Measurements from ENCODE around the gene TNS1.

The TNS1 gene

DNA sequence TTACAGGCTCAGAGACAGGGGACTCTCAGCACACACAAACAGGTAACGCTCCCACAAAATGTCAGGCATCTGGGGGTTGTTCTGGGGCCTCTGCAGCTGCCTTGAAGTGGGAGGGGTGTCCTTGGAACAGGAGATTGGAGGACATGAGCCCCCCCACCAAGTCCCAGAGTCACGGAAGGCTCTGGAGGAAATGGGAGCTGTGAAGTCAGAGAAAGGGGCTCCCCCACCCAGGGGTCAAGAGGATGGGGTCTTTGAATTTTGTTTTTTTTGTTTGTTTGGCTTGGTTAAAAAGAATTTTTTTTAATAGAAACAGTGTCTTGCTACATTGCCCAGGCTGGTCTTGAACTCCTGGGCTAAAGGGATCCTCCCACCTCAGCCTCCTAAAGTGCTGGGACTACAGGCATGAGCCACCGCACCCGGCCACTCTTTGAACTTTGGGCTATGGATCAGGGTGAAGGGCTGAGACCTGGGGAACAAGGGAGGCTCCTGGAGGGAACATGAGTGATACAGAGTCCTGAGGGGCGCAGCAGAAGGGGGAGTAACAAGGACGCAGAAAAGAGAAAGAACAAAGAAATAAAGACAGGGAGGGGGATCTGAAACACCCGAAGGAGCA lies 46.8 kb downstream of the TNS1 start:
- DNase-seq: no peak

DNA sequence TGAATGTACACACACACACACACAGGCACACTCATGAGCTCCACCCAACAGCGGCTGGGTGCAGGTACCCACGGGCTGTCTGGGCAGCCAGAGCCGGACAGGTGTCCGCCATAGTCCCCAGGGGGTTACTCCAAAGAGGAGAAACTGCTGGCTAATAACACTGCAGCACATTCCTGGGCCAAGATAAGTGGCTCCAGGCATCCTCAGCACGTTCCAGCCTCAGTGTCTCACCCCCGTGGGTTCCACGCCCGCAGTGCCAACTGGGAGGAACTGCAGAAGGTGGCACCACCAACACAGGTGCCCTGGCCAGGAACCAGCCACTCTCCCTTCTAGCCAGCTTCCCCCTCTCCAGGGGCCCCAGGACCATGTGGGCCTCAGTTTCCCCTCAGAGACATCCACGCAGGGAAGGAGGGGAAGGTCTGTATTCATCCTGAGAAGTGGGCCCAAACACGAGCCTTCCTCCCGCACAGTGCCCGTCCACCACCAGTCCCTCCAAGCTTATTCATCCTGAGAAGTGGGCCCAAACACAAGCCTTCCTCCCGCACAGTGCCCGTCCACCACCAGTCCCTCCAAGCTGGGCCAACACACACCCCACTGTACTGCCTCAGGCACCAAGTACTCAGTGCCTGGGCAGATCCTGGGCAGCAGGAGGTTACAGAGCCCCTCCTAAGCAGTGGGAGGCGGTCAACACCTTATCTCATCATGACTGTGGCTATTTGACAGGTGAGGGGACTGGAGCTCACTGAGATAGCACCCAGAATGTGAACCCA lies 47.6 kb downstream of the TNS1 start:
- no peak for DNase-seq

DNA sequence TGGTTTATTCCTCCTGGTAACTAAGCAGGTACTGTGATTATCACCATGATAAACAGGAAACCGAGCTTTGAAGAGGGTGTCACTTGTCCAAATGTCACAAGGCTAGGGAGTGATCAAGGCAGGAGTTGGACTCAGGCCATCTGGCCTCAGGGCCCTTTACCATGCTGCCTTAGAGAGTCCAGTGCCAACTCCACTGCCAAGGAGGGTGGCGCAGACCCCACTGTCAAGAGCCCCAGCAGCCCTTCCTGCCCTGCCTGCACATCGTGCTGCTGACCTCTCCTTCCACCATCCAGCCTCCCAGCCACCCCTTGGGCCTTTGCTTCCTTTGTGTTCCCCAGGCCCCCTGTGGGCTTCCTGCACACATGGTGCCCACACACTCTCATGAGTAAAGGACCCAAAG lies 48.3 kb downstream of the TNS1 start:
- DNase-seq: no peak

DNA sequence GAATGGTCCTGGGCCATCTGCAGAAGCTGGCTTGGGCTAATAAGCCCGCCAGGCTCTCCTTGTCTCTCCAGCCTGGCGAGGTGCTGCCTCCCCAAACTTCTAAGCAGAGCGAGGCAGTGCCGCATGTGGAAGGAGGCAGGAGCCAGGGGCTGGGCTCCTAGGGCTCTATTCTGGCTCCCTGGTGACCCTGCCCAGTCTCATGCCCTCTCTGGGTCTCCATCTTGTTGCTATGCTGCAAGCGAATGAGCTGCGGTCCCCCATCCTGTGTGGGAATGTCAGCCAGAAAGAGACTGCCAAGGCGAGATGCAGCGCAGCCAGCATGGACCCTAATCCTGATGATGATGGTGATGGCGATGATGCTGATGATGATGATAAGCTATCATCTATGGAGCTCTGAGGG lies 48.7 kb downstream of the TNS1 start:
- DNase-seq: no peak

DNA sequence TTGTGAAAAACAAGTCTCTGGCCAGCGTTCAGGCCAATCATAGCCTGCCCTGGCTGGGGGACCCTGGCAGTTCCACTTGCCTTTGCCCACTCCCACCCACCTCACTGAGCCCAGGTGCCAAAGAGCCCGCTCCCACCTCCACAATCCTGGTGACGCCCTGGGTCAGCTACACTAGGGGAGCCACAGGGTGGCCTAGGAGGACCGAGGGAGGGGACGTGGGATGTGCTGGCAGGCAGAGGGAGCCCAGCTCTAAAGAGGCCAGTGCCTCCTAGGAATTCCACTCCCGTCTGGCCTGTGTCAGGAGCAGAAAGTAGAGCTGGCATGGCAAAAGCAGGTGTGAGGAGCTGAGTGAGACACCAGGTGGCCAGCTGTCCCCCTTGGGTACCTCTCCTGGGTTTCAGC lies 49.3 kb downstream of the TNS1 start:
- DNase-seq: no peak

DNA sequence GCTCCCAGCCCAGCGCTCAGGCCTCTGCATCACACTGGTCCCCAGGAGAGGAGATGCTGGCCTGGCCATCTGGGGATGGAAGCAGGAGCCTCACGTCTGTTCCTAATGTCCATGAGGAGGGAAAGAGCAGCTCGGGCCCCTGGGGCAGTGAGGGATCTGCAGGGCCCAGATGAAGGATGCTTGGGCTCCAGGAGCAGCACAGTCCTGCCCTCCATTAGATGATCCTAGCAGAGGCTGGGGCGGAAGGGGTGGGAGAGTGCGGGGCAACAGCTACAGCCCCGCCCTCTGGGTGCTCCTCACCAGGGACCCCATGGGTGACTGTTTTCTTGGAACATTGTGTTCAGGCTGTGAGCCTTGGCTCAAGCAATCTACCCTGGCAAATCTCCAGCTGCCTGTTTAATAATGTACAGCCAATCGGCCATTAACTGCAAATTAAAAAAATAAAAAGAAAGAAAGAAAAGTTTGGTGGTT lies 49.7 kb downstream of the TNS1 start:
- DNase-seq: no peak

DNA sequence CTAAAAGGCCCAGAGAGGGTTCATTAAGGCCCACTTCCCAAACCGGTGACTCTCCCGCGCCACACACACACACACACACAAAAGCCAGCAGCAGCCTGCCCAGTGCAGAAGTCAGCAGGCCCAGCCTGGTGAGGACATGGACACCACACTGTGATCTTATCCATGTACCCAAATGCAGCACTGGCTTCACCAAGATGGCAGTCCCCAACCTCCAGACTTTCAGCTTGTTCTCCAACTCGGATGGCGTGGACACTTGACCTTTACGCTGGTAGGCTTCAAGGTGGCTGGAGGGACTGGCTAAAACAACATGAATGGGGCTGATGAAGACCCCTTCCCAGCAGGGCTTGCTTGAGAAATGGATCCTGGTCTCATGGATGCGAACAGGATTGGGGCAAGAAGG lies 50.4 kb downstream of the TNS1 start:
- DNase-seq: no peak

DNA sequence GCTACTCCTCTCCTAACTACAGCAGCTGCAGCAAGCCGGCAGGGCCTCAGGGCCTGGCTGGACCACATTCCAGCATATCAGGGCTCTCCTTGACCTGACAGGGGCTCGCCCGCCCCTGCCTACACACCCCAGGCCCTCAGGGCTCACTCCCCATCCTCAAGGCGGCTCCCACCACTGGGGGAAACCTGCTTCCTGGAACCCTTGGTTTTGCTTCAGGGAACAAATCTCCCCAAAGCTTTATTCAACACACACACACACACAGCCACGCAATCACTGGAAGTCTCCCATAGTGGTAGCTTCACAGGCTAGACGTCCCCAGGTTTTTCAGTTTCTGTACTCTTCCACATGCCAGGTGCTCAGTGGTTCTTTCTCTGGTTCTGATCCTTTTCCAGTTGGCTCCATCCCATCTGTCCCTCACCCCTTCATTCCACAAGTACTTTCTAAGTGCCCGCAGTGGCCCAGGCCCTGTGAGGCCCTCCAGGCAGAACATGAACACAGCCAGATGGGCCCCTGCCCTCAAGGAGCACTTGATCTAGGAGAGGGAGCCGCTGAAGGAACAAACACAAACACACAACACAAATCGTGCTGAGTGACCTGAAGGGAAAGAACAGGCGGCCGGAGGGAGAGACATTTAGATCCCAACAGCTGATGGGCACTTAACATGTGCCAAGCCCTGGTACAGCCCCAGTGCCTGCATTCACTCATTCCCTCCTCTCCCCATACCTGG lies 51.1 kb downstream of the TNS1 start:
- DNase-seq: no peak

DNA sequence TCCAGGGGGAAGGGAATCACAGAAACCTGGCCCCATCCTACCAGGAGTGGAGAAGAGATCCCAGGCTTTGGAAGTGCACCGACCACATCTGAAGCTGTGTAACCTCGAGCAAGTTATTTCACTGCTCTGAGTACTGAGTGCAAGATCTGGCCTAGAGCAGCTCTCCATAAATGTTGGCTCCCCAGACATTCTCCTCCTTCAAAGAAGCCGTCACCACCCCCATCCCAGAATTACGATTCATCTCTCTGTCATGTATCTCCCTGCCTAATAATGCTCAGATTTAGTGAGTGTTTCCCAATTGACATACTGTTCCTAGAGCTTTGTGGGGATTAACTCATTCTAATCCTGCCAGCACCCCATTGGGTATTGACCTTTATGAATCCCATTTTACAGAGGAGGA lies 51.7 kb downstream of the TNS1 start:
- peak; percentile 48 for DNase-seq

DNA sequence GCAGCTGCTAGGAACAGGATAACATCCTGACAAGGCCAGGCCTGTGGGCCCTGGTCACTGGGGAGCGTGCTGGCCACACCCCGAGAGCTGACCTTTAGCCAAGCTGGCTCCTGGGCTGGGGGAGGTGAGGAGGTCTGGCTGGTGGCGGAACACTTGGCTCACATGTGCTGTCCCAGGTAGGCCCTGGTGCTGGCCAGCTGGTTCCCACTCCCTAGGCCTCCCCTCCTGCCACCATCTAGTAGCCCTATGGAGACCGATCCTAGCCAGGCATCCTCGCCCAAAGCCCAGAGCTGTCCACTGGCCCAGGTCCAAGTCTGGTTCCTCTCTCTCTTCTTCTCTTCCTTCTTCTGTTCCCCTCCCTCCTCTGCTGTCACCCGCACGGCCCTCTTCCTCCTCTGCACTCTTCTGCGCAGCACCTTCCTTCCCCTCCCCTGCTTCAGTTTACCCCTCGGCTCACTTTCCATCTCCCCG lies 52.4 kb downstream of the TNS1 start:
- DNase-seq: no peak

DNA sequence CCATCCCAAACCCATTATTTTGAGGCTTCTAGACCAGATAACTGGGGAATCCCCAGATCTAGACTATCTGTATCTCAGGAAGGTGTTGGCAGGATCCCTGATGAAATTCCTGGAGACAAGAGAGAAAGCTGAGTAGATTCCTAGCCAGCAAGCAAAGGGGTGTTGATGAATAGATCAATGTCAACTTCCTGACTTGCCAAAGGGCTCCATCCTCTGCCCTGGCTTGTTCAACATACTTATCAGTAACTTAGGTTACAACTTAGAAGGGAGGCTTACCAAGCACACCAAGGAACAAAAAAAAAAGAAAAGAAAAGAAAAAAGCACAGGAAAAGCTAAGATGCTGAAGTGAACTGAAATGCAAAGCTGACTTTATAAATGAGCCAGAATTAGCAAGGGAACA lies 53.3 kb downstream of the TNS1 start:
- no peak for DNase-seq

DNA sequence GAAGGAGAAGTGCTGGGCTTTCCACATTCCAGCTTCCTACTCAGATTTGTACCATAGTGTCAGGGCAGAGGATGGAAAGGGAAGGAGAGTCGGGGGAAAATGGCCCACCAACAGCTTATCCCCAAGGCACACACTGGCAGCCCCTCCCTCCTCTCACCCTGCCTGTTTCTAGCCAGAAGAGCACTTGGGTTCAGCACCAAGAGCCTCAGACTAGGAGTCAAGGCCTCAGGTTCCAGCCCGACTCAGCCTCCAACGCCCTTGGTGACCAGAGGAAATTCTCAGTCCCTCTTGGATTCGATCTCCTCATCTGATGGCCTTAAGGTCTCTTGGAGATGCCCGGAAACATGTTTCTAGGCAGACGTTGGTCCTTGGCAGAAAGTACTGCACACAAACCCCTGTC lies 53.9 kb downstream of the TNS1 start:
- no peak for DNase-seq

DNA sequence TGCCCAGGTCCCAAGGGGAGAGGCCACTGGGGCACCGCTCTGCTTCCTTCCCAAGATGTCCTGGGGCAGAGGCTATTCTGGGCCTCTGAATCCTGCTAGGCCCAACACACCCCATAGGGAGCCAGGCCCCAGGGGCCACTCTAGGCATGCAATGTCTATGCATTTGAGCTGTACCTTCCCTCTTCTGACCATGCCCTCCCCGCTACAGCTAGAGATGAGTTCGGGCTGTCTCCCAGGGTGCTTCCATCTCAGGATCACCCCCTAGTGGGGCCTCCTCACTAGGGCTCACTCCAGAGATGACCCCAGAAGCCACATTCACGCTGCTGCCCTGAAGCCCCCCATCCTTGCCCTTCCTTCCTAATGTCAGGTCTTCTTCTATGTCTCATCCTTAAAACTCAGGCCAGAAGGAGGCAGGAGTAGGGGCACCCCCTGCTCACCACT lies 54.4 kb downstream of the TNS1 start:
- DNase-seq: no peak

DNA sequence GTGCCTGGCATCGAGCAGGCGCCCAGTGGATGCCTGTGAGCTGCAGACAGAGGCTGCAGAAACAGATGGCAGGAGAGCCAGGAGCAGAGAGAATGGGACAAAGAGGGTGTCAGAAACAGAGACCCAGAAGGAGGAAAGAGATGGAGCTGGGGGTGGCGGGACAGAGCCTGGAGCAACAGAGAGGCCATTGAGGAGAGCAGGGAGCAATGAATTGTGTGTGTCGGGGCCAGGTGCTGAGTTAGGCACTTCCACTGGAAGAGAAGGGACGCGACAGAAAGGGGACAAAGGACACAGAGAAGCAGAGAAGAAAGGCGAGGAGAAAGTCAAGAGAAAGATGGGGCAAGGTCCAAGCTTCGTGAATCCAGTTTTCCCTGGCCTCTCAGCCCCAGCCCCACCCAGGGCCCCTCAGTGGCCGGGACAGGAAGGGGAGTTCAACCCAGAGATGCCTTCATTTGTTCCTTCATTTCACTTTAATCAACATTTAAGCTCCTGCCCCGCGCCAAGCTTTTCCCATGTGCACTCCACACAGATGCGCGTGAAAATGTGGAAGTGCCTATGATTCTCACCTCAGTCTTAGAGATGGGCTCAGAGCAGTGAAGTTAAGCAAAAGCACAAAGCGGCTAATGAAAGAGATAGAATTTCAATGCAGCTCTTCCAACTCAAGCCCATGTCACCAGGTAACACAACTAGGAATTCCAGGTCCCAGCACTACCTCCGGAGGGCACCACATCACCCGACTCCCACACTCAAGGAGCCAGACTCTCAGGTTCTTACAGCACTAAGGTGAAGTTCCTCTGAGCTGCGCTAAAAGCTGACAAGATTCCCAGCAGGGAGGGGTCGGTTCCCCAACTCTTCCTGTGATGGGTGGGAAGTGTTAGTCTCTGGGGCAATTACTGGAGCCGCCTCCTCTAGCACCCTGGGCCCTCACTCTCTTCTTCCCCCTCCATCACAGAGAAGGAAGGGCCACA lies 55.1 kb downstream of the TNS1 start:
- no peak for DNase-seq

DNA sequence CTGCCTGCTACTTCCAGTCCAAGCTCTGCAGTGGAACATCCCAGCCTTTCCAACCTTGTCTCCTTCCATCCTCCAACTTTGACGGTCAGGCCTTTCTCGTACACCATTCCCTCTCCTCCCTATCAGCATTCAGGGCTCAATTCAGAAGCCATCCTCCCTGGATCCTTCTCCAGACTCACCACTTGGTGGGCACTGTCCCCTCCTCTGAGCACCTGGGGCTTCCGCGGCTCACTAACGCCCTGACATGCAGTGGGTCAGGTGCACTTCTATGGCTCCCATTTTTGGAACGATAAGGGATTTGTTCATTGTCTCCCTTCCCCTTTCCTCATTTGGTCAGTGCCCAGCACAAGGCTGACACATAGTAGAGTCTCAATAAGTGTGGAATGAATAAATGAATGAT lies 56.7 kb downstream of the TNS1 start:
- DNase-seq: no peak

DNA sequence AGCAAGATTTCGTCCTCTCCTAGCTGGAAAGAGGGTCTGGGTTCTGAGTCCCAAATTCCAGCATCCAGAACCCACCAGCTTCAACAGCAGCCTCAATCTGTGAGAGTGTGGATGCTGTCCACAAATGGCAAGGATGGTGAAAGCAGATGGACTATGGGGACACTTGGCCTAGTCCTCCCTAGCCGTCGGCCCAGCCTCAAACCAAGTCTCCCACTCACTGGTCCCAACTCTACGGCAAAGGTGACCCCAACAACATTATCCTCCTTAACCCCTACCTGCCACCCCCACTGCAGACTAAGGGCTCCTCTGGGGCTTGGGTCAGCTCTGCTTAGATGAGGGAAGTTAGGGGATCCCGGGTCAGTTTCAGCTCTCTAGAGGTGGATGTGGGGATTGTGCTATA lies 57.3 kb downstream of the TNS1 start:
- DNase-seq: no peak

DNA sequence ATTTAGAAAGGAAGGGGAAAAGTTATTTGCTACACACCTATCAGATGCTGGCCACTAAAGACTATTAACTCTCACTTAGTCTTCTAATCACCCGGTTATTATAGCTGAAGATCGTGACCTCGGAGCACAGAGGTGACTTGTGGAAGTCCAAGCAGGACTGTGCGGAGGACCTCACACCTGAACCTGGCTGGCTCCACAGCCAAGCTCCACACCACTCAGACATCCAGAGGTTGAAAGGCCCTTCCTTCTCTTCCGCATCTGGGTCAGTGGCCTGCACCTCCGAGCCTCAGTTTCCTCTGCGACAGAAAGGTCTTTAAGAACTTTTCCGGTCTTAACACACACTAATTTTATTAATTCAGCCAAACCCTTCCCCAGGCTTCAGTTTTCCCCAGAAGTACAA lies 57.9 kb downstream of the TNS1 start:
- DNase-seq: no peak

DNA sequence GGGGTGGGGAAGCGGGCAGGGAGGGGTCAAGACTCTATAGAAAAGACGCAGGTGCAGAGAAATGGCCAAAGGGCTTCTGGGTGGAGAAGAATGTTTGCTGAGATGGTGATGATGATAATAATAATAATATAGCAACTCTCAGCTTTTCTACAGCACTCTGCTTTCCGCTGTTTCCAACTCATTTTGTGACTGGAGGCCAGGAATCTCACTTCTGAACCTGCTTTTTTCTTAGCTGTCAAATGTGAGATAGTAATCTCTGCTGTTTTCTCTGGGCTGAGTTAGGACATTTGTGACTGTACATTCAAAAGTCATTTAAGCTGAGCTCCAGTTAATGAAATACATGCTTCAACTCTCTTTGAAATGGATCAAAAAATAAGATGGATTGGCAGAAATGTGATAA lies 58.4 kb downstream of the TNS1 start:
- DNase-seq: no peak

DNA sequence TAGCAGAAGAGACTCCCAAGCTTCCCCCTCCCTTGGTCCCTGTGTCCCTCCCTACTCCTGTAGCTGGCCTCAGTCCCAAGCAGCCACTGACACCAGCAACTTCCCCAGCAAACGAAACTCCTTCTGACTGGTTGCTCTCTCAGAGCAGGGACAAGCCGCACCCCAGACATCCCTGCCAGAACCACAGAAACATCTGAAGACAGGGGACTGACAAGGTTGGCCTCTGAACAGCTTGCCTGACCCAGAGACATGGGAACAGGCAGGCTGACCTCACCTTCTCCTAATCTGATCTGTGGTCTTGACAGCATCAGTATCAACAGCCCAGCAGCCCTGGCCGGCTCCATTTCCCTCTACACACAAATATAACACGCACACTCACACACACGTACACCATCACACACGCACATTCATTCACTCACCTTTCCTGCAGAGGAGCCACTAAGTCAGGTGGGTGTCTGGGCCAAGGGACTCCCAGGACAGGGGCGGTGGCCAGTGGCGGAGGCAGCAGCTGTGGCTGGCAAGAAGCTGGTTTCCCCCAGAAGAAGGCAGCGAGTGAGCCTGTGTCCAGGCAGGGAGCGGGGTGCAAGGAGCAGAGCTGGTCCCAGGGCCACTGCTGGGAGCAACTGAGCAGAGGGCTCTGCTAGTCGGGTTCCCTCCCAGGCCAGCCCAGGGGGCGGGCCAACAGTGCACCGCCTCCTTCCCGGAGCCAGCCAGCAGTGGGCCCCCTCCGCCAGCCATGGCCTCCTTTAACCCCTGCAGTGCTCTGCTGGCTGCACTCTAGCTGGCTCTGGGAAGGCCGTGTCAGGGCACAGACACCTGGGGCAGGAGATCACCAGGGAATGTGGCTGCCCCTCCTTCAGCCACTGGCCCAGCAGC lies 59.1 kb downstream of the TNS1 start:
- DNase-seq: peak; percentile 71

DNA sequence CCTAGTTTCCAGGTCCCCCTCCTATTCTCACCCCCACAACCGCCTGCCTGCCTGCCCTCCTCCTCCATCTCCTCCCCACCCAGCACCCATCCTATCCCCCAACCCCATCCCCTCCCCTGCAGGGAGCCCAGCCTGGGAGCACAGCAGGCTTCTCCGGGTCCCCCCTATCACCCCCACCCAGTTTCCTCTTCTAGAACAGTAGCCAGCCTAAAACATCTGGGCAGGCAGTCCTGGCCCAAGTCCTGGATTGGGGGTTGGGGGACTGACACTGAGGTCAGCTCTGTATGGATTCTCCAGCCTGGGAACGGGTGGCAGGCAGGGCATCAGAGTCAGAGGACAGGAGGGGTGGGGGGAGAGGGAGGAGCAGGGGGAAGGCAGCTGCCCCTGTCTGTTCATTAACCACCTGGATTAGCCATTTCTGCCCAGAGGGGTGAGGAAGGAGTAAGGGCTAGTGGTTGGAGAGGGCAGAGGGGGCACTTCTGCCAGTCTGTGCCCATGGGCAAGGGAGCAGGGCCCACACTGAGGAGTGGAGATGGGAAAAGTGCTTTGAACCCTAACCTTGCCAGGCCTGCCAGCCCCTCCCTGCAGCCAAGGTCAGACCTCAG lies 60.0 kb downstream of the TNS1 start:
- DNase-seq: no peak
